Measurements from ENCODE around the gene GPX2.

The GPX2 gene

DNA sequence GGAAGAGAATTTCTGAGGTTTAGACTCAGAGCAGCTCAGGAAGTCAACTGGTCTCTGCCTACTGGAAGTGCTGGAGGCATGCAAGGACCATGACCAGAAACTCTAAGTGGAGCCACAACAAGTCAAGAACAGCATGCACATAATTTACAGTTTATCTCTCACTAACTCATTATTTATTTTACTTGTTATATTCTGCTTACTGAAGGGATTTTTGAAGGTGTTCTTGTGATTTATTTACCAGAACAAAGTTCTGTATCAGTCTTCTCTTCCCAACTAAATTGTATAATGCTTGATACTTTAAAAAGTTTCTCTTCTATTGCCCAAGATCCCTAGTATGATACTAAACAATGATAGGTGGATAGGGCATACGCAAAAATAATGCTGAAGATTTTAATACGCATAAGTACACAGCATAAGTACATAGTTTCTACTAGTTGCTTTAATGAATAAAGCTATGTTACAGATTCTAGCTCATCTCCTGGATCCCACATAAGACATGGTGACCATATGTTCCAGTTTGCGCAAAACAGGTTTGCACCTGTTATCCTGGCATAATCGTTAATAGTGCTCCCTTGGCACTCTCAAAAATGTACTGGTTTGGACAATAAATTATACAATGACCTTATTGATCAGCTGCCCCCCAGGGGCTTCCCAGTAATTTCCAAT lies 51.2 kb downstream of the GPX2 start:
- H3K27me3 ChIP-seq (ENCODE audit: insufficient read depth, low read length, poor library complexity, severe bottlenecking): no peaks in the 10 kb centered on the region
- no peak overlapping the region for H2AFZ ChIP-seq (ENCODE audit: low read length)
- no peak overlapping the region for H3K4me2 ChIP-seq (ENCODE audit: low read depth, low read length, poor library complexity, severe bottlenecking)
- H3K9me2 ChIP-seq (replicated peaks; ENCODE audit: low read depth, low read length): no peaks in the 10 kb centered on the region
- no peaks in the 10 kb centered on the region for H3K4me1 ChIP-seq (ENCODE audit: insufficient read depth, low read length, poor library complexity, severe bottlenecking)
- no peaks in the 10 kb centered on the region for H3K36me3 ChIP-seq (ENCODE audit: insufficient read depth, low read length)
- no peaks in the 10 kb centered on the region for H3F3A ChIP-seq (ENCODE audit: low read depth)
- TF ChIP-seq, protein P1, sequence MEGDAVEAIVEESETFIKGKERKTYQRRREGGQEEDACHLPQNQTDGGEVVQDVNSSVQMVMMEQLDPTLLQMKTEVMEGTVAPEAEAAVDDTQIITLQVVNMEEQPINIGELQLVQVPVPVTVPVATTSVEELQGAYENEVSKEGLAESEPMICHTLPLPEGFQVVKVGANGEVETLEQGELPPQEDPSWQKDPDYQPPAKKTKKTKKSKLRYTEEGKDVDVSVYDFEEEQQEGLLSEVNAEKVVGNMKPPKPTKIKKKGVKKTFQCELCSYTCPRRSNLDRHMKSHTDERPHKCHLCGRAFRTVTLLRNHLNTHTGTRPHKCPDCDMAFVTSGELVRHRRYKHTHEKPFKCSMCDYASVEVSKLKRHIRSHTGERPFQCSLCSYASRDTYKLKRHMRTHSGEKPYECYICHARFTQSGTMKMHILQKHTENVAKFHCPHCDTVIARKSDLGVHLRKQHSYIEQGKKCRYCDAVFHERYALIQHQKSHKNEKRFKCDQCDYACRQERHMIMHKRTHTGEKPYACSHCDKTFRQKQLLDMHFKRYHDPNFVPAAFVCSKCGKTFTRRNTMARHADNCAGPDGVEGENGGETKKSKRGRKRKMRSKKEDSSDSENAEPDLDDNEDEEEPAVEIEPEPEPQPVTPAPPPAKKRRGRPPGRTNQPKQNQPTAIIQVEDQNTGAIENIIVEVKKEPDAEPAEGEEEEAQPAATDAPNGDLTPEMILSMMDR (conservative IDR thresholded peaks at IDR 0.05; ENCODE audit: low read length): no peak
- no peak for TF ChIP-seq EZH2phosphoT487 (IDR thresholded peaks at IDR 0.05; ENCODE audit: borderline replicate concordance)
- H3K9me3 ChIP-seq (ENCODE audit: insufficient read depth, low read depth, low read length): no peaks in the 10 kb centered on the region
- H3K79me2 ChIP-seq (ENCODE audit: insufficient read depth, low read length): no peaks in the 10 kb centered on the region
- no peaks in the 10 kb centered on the region for H4K20me1 ChIP-seq (ENCODE audit: insufficient read depth, low read length, poor library complexity, severe bottlenecking)
- H3K9ac ChIP-seq (ENCODE audit: low read depth, low read length, poor library complexity, severe bottlenecking): no peak overlapping the region
- H3K4me3 ChIP-seq (ENCODE audit: low read length, poor library complexity, severe bottlenecking): no peak overlapping the region

DNA sequence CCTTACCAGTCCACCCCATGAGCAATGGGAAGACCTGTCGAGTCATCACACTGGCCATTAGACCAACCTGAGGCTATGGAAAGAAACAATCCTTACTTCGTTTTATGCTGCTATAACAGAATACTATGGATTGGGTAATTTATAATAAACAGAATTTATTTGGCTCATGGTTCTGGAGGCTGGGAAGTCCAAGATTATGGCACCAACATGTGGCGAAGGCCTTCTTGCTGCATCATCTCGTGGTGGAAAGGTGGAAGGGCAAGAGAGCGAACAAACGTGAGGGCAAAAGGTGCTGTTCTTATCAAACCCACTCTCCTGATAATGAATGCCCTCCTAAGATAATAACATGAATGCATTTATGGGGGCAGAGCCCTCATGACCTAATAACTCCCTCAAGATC lies 53.2 kb downstream of the GPX2 start:
- no peaks in the 10 kb centered on the region for H3K9me3 ChIP-seq (ENCODE audit: insufficient read depth, low read depth, low read length)
- no peaks in the 10 kb centered on the region for H3K79me2 ChIP-seq (ENCODE audit: insufficient read depth, low read length)
- no peaks in the 10 kb centered on the region for H3K9me2 ChIP-seq (replicated peaks; ENCODE audit: low read depth, low read length)
- no peaks in the 10 kb centered on the region for H3K4me1 ChIP-seq (ENCODE audit: insufficient read depth, low read length, poor library complexity, severe bottlenecking)
- H3K36me3 ChIP-seq (ENCODE audit: insufficient read depth, low read length): no peaks in the 10 kb centered on the region
- H3F3A ChIP-seq (ENCODE audit: low read depth): no peaks in the 10 kb centered on the region
- no peak overlapping the region for H3K4me2 ChIP-seq (ENCODE audit: low read depth, low read length, poor library complexity, severe bottlenecking)
- H3K4me3 ChIP-seq (ENCODE audit: low read length, poor library complexity, severe bottlenecking): no peak overlapping the region
- no peak overlapping the region for H3K9ac ChIP-seq (ENCODE audit: low read depth, low read length, poor library complexity, severe bottlenecking)
- H2AFZ ChIP-seq (ENCODE audit: low read length): no peak overlapping the region
- no peaks in the 10 kb centered on the region for H4K20me1 ChIP-seq (ENCODE audit: insufficient read depth, low read length, poor library complexity, severe bottlenecking)
- TF ChIP-seq, protein P1 (conservative IDR thresholded peaks at IDR 0.05; ENCODE audit: low read length): no peak
- no peak for TF ChIP-seq EZH2phosphoT487 (IDR thresholded peaks at IDR 0.05; ENCODE audit: borderline replicate concordance)
- no peaks in the 10 kb centered on the region for H3K27me3 ChIP-seq (ENCODE audit: insufficient read depth, low read length, poor library complexity, severe bottlenecking)
